Immature natural killer cell (primary cell): ENCODE measurements around the gene NELFB. TPM values are rescaled to one million over a fixed set of nuclear protein-coding genes. Genes with fewer than 3 reads are reported as not detected.

Experiments used
- DNase-seq, 3 donors: peaks; one replicate each; pipeline ENCODE4 v3.0.0; 2022; ENCODE audit warnings: mixed read lengths in 1 of 3
- H3K27ac Mint-ChIP-seq, 6 donors: one replicate each; pipeline ENCODE4 v1.8.0; 2020; ENCODE audit warnings: mixed read lengths in 6 of 6, mild to moderate bottlenecking in 5 of 6, inconsistent platforms in 4 of 6, moderate library complexity in 3 of 6
- H3K27me3 Mint-ChIP-seq, 3 donors: one replicate each; pipeline ENCODE4 v1.8.0; 2020 to 2021; ENCODE audit warnings: low read depth in 3 of 3, mild to moderate bottlenecking in 3 of 3, mixed read lengths in 3 of 3, moderate library complexity in 3 of 3, inconsistent platforms in 1 of 3
- H3K36me3 Mint-ChIP-seq, 3 donors: one replicate each; pipeline ENCODE4 v1.8.0; 2020; ENCODE audit warnings: mixed read lengths in 3 of 3, inconsistent platforms in 2 of 3, mild to moderate bottlenecking in 2 of 3
- H3K4me1 Mint-ChIP-seq, 2 donors: one replicate each; pipeline ENCODE4 v1.8.0; 2020; ENCODE audit warnings: inconsistent platforms in 2 of 2, mild to moderate bottlenecking in 2 of 2, mixed read lengths in 2 of 2, moderate library complexity in 1 of 2
- H3K4me3 Mint-ChIP-seq, 5 donors: one replicate each; pipeline ENCODE4 v1.8.0; 2020; ENCODE audit warnings: mild to moderate bottlenecking in 5 of 5, mixed read lengths in 5 of 5, inconsistent platforms in 3 of 5, moderate library complexity in 3 of 5
- H3K9me3 Mint-ChIP-seq, 6 donors: one replicate each; pipeline ENCODE4 v1.8.0; 2020; ENCODE audit warnings: mild to moderate bottlenecking in 6 of 6, mixed read lengths in 6 of 6, inconsistent platforms in 4 of 6, moderate library complexity in 3 of 6
- polyA plus RNA-seq, 3 donors: library from polyadenylated mRNA; unstranded; fragments of 300-500 nt; fragmentation: Illumina TruSeq; gene quantifications; one replicate each; pipeline ENCODE4 v1.2.3, GENCODE V29; 2021

Gene NELFB
- polyA plus RNA-seq, 3 donors from 2014 or later, result 25.0 to 36.8 (median 34.6) TPM

DNA sequence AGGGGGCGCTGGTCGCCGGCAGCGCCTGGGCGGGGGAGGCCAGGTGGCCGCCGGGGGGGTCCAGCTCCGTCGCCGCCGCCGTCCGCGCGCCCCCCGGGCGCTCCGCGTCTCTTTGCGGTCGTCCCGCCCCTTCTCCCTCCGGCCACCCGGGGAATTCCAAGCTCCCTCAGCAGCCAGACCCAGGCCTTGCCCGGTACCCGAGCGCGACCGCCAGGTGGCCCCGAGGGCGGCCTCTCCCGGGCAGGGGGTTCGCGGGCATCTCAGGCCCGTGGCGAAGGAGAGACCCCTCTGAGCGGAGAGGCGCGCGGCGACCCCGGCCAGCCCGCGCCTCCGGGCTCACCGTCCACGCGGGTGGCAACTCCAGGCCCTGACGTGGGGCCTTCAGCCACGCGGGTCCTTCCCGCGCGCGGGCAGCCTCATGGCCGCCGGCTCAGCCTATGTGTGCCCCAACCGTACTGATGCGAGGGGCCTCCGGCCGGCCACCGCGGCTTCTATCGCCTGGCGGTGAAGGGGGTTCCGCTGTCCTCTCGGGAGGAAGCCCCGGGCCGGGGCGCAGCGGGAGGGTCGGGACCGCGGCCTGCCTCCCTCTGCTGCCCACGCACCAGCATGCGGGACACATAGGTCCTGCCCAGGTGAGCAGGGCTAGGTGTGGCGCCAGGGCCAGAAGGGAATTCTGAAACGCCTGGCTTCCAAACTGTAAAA is 47.5 kb downstream of the NELFB start:
- H3K4me1 Mint-ChIP-seq, result peaks cover 6 to 13% of the 10 kb centered on the region in 2 donors
- H3K4me3 Mint-ChIP-seq, result peak overlapping the region in 1 of 5 donors; percentile 51
- peaks cover 2 to 8% (median 3%) of the 10 kb centered on the region in 3 donors for H3K27me3 Mint-ChIP-seq
- no peak for DNase-seq
- no peak overlapping the region for H3K27ac Mint-ChIP-seq
- H3K36me3 Mint-ChIP-seq, result no peaks in the 10 kb centered on the region
- H3K9me3 Mint-ChIP-seq, result no peaks in the 10 kb centered on the region

DNA sequence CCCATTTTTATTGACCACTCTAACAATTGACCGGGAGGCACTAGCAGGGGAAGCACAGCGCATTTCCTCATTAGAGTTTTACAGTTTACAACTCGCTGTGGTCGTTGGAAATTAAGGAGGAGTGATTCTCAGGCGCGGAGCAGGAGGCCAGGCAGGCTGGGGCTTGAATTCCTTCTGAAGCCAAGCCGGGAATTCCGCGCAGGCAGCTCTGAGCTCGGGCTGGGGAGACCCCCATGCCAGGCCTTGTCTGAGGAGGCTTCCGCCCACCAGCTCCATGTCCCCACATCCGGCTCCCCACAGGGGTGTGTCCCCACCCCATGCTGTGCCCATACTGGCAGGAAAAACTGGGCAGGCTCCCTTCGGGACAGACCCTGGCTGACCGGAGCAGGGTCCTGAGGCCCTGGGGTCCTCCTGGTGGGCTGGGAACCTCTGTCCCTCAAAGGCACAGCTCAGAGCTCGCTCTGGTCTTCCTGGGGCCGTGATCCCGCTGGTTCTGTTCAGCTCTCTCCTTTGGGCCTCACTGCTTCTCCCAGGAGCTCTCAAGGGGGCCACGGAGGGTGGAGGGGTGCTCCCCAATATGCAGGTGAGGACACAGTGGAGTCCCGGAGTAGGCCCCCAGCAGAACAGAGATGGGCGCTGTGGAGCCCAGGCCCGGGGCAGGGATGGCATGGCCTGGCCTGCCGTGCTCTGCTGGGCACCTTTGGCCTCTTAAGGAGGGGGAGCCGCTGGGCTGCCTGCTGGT is 48.2 kb downstream of the NELFB start:
- Mint-ChIP-seq H3K27me3 (peaks cover 2 to 8% (median 3%) of the 10 kb centered on the region in 3 donors), H3K9me3 (no peaks in the 10 kb centered on the region), H3K4me3 (peak overlapping the region in 4 of 5 donors; percentile 7 to 51 (median 27)), H3K27ac (no peak overlapping the region), H3K4me1 (peaks cover 6 to 13% of the 10 kb centered on the region in 2 donors), H3K36me3 (no peaks in the 10 kb centered on the region)
- DNase-seq, result no peak

DNA sequence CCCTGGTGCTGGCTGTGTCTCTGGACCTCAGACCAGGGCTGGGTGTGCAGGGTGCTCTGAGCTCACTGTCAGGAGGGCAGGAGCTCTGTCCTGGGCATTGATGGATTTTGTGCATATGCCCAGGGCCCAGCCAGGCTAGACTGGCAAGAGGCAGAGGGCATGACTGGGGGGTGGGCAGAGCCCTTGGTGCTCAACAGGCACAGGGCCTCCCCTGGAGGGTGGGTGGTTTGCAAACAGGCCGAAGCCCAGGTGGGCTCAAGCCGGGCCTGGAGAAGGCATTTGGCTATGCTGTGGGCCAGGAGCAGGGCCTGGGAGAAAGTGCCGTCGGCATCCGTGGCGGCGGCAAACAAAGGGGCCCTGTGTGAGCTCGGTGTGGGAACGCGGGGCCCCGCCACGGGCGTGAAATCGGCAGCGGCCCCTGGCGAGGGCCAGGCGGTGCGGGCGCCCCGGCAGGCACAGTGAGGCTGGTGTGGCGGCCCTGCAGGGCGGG is 48.8 kb downstream of the NELFB start:
- Mint-ChIP-seq H3K4me3 (no peak overlapping the region), H3K27ac (no peak overlapping the region)

DNA sequence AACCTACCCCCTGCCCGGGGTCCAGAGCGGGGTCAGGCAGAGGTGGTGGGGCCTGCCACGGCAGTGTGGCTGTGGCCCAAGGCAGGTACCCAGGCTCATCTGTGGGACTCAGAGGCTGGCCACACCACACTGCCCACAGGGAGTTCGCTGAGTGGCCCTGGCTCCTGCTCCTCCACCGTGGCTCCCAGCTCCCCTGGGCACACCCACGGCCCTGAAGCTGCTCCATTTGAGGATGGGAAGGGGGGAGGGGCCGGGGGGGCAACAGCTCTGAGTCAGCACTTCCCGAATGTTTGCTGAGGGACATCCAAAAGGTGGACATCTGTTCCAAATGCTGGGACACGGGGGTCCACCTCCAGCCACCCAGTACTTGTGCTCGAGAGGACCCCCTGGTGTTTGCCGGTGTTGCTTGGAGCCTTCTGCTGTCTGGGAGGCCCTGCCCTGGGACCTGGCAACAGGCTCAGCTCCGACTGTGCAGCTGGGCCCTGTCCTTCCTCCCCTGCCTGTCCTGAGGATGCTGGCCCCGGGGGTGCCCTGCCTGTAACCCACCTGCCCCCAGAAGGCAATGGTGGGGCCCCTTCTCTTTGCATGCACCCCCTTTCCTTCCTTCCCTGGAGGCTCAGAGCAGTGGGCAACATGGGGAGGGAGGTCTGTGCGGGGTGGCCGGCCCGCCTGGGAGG is 49.4 kb downstream of the NELFB start:
- DNase-seq, result no peak
- Mint-ChIP-seq H3K36me3 (no peaks in the 10 kb centered on the region), H3K9me3 (no peaks in the 10 kb centered on the region), H3K4me3 (no peak overlapping the region), H3K27ac (no peak overlapping the region), H3K27me3 (peaks cover 2 to 4% (median 3%) of the 10 kb centered on the region in 3 donors), H3K4me1 (peaks cover 6 to 13% of the 10 kb centered on the region in 2 donors)

More for the DNA sequence above, 48.8 kb downstream of the NELFB start:
- DNase-seq, result no peak
- Mint-ChIP-seq H3K9me3 (no peaks in the 10 kb centered on the region), H3K36me3 (no peaks in the 10 kb centered on the region), H3K4me1 (peaks cover 6 to 13% of the 10 kb centered on the region in 2 donors), H3K27me3 (peaks cover 2 to 8% (median 3%) of the 10 kb centered on the region in 3 donors)

DNA sequence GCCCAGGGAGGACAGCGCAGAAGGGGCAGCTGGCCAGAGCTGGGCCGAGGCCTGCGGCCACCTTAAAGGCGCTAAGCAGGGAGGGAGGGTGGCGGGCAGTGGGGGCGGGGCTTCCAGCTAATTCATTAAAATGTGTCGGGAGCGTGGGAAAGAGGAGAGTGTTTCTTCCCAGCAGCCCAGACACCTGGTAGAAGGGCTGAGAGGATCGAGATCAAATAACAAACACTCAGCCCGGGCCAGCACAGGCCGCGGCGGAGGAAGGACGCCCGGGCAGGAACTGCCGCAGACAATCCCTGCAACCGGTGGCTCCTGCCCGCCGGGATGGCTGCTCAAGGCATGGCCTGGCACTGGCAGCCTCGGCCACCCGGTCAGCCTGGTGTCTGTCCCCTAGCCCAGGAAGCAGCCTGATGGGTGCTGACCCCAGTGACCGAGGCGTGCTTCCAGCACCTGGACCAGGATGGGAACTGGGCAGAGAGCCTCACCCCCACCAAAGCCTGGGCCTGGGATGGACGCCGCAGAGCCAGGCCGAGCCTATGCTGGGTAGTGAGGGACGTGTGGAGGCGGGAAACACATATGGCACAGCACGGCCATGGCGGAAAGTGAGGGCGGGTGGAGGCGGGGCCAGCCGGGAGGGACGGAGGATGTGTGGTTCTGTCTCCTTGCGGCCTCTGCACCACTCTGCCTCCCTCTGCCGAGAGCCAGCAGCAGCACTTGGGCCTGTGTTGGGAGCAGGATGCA is 50.1 kb downstream of the NELFB start:
- H3K4me3 Mint-ChIP-seq, result peak overlapping the region; percentile 23 to 59 (median 30)
- H3K36me3 Mint-ChIP-seq, result no peaks in the 10 kb centered on the region
- H3K27me3 Mint-ChIP-seq, result peaks cover 2 to 4% (median 3%) of the 10 kb centered on the region in 3 donors
- no peaks in the 10 kb centered on the region for H3K9me3 Mint-ChIP-seq
- H3K4me1 Mint-ChIP-seq, result peaks cover 6 to 10% of the 10 kb centered on the region in 2 donors
- peak; percentile 51 to 56 (median 51) for DNase-seq
- H3K27ac Mint-ChIP-seq, result no peak overlapping the region

DNA sequence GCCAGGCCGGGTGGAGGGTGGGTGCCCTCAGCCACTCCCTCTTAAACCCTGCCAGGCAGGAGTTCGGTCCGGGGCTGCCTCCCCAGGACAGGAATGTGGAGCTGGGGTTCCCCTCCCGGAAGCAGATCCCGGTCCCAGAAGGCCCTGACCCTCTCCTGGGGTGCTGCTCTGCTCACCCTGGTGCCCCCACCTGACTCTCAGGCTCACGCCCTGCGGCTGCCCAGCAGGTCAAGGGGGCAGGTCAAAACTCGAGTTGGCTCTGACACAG is 50.6 kb downstream of the NELFB start:
- Mint-ChIP-seq H3K27me3 (peaks cover under 1 to 4% (median 1%) of the 10 kb centered on the region in 3 donors), H3K27ac (no peak overlapping the region), H3K4me3 (peak overlapping the region in 1 of 5 donors; percentile 23), H3K4me1 (peaks cover 3 to 8% of the 10 kb centered on the region in 2 donors), H3K9me3 (no peaks in the 10 kb centered on the region), H3K36me3 (no peaks in the 10 kb centered on the region)
- no peak for DNase-seq

DNA sequence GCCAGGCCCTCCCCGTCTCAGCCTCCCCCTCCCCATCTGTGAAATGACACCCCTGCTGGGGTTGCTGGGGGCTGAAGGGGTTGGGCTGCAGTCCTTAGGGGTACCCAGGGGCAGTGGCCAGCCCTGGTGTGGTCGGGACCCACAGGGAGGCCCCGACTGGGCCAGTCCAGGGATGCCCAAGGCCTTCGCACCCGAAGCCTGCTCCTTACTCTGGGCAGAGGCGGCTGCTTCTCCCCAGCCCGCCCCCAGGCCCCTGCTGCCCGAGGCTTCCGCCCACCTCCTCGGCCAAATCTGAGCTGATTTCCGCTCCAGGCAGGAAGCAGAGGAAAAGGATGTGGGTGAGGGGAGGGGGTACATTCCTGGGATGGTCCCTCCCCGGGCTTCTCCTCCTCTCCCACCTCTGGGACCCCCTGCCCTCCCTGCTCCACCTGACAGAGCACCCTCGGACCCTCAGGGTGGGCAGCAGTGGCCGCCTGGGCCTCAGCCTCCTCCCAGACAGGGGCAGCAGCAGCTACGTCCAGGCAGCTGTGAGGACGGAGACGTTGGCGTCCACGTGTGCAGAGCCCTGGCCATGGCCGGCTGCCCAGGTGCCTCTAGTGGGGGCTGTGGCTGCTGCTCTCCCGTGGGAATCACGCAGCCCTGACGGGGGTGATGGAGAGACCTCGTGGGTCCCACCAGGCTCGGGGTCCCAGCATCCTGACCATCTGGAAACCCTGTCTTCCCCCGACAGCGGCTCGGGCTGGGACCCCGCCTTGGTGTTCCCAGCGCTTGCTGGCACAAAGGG is 51.1 kb downstream of the NELFB start:
- peaks cover 0 to 6% of the 10 kb centered on the region in 2 donors for H3K4me1 Mint-ChIP-seq
- H3K36me3 Mint-ChIP-seq, result no peaks in the 10 kb centered on the region
- peaks cover 0 to 4% (median 0%) of the 10 kb centered on the region in 3 donors for H3K27me3 Mint-ChIP-seq
- no peaks in the 10 kb centered on the region for H3K9me3 Mint-ChIP-seq
- no peak overlapping the region for H3K4me3 Mint-ChIP-seq
- no peak for DNase-seq
- no peak overlapping the region for H3K27ac Mint-ChIP-seq

DNA sequence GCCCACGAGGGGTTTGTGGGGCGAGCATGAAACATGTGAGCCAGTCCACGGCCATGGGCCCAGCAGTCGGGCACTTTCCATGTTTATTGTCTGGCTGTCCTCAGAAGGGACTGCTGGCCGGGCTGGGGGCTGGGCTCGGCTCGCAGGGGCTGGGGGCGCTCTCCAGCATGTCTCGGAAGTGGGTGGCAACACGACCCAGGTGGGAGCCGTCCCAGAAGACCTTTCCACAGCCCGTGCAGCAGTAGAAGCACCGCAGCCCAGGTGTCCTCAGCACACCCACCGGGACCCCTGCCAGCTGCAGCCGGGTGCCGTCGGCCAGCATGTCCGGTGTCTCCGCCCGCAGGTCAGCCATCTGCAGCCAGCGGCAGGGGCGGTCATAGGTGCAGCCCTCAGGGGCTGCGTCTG is 51.7 kb downstream of the NELFB start:
- H3K36me3 Mint-ChIP-seq, result no peaks in the 10 kb centered on the region
- H3K9me3 Mint-ChIP-seq, result no peaks in the 10 kb centered on the region
- peaks cover 0 to 4% (median 0%) of the 10 kb centered on the region in 3 donors for H3K27me3 Mint-ChIP-seq
- H3K4me3 Mint-ChIP-seq, result no peak overlapping the region
- DNase-seq, result no peak
- H3K4me1 Mint-ChIP-seq, result peaks cover 0 to 3% of the 10 kb centered on the region in 2 donors
- H3K27ac Mint-ChIP-seq, result no peak overlapping the region

DNA sequence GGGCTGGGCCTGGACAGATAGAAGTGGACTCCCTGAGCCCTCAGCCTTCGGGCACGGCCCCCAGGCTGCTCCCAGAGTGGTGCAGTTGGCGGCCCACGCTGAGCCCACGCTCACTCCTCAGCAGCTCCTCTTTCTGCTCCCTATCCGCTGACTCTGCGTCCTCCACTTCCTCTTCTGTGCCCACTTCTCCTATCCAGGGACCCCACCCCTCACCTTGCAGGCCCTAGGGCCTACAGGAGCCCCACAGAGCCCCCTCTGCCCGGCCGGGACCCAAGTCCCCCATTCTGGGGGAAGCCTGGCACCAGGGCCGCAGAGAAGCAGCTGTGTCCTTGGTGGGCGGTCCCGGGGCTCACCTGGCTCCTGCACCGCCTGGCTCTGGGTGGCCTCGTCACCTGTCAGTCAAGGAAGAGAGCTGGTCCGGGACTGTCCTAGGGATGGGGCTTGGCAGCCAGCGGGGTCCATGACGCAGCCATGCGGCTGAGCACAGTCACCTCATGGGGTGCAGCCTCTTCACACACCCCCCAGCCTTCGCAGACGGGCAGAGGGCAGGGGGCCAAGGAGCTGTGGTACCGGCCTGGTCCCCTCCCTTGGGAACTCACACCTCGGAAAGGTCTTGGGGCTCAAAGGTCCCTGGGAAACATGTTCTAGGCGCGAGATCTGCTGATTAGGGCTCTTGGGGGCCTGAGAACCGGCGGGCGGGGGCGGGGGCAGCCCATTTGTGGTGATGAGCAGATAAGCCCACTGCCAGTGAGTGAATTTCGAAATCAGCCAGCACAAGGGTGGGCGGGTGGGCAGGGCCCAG is 52.3 kb downstream of the NELFB start:
- Mint-ChIP-seq H3K36me3 (no peaks in the 10 kb centered on the region), H3K9me3 (no peaks in the 10 kb centered on the region), H3K4me3 (no peak overlapping the region), H3K4me1 (peaks cover 0 to 3% of the 10 kb centered on the region in 2 donors), H3K27me3 (peaks cover 0 to 4% (median 0%) of the 10 kb centered on the region in 3 donors), H3K27ac (no peak overlapping the region)
- no peak for DNase-seq

DNA sequence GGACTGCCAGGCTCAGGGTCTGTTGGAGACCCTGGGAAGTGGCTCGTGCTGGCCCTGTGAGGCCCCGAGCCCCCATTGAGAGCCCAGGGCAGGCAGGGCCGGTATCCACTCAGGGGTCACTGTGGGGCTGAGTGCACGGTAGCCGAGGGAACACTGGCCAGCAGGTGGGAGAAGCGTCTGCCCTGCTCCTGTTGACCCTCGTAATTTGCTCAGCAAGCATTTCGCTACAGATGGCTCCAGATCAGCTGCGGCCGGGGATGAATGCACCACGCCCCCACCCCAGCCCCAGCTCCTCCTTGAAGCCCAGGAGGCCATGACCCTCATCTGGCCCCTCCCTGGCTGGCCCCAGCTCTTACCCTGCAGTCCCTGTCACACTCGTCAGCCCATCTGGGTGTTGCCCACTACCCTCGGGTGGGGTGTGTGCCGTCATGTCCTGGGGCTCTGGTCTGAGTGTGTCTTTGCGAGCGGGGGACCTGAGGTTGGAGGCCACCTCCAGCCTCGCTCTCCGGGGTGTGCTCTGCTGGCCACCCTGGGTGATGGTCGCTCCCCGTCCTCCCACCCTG is 53.0 kb downstream of the NELFB start:
- no peaks in the 10 kb centered on the region for H3K9me3 Mint-ChIP-seq
- H3K4me1 Mint-ChIP-seq, result peaks cover 0 to 3% of the 10 kb centered on the region in 2 donors
- peaks cover 0 to 4% (median 0%) of the 10 kb centered on the region in 3 donors for H3K27me3 Mint-ChIP-seq
- no peaks in the 10 kb centered on the region for H3K36me3 Mint-ChIP-seq
- H3K27ac Mint-ChIP-seq, result no peak overlapping the region
- no peak for DNase-seq
- no peak overlapping the region for H3K4me3 Mint-ChIP-seq

DNA sequence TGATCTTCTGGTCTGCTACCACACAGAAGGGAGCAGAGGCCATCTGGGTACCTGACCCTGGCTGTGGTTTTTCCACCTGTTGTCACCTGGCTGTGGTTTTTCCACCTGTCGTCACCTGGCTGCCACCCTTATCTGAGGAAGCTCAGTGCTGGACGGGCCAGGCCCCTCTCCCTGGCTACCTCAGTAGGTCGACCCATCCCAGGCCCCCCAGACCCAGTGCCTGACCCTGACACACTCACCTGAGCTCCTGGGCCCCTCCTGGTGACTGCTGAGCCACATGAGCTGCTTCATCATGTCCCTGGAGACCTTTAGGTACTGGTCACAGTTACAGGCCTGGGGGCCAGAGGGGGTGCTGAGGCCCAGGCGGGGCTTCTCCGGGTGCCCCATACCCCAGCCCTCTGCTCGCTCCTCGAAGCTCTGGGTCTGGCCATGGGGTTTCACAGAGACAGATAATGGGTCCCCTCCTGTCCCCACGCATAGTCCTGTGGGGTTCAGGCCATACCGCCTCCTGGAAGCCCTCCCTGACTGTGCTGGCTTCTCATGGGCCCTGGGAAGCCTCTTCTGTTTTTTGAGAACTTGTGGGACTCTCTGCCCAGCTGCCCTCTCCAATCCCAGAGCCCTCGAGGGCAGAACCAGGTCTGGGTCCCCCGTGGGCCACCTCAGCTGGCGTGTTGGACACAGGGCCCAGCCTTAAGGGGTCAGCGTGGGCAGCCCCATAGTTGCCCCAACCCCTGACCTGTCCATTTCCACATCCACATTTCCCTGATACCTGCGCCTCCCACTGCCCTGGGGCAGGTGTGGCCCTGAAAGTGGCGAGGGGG is 54.5 kb downstream of the NELFB start:
- H3K4me1 Mint-ChIP-seq, result peaks cover 0 to 3% of the 10 kb centered on the region in 2 donors
- H3K9me3 Mint-ChIP-seq, result no peaks in the 10 kb centered on the region
- no peaks in the 10 kb centered on the region for H3K36me3 Mint-ChIP-seq
- DNase-seq, result no peak
- H3K27ac Mint-ChIP-seq, result no peak overlapping the region
- peaks cover 0 to 4% (median 0%) of the 10 kb centered on the region in 3 donors for H3K27me3 Mint-ChIP-seq
- H3K4me3 Mint-ChIP-seq, result no peak overlapping the region
